Measurements from ENCODE around the gene ECHS1. TPM values are rescaled to one million over a fixed set of nuclear protein-coding genes. Genes with fewer than 3 reads are reported as not detected.

The ECHS1 gene
- total RNA-seq, 4 donors from 2014 or later, result 96.7 to 123 (median 106) TPM

- in situ Hi-C loops (cut with MboI; ENCODE audit: low sequenced_read_pairs in 4 of 4) (no loop called here), intact Hi-C loops (cut with DNase I; ENCODE audit: low total_unique reads) (no loop called here)
- TF ChIP-seq CTCF (IDR thresholded peaks at IDR 0.05 in 4 of 5, conservative IDR thresholded peaks at IDR 0.05 in 1 of 5) (no peak), POLR2A (IDR thresholded peaks at IDR 0.05) (no peak)
- H3K4me1 ChIP-seq, result peaks cover 0 to 3% of the 10 kb centered on the region in 2 donors
- no peak overlapping the region for H3K27ac ChIP-seq
- ATAC-seq (no peak), DNase-seq (no peak)
- H3K4me3 ChIP-seq, result no peak overlapping the region
- H3K27me3 ChIP-seq, result peaks cover 12 to 27% (median 16%) of the 10 kb centered on the region in 3 donors
- peaks cover 0 to 15% of the 10 kb centered on the region in 2 donors for H3K36me3 ChIP-seq
- no peaks in the 10 kb centered on the region for H3K9me3 ChIP-seq
Observed at GRCh38 chr10:133316266-133316665, 56.9 kb downstream of the ECHS1 start.

- Histone ChIP-seq H3K4me1 (peaks cover 0 to 3% of the 10 kb centered on the region in 2 donors), H3K9me3 (no peaks in the 10 kb centered on the region), H3K27ac (no peak overlapping the region), H3K36me3 (peaks cover 0 to 16% of the 10 kb centered on the region in 2 donors), H3K4me3 (no peak overlapping the region), H3K27me3 (peaks cover 11 to 23% (median 15%) of the 10 kb centered on the region in 3 donors)
- intact Hi-C loops (cut with DNase I; ENCODE audit: low total_unique reads), result no loop called here
- in situ Hi-C loops (cut with MboI; ENCODE audit: low sequenced_read_pairs in 4 of 4), result no loop called here
- ATAC-seq (no peak), DNase-seq (no peak)
- TF ChIP-seq POLR2A (IDR thresholded peaks at IDR 0.05) (no peak), CTCF (IDR thresholded peaks at IDR 0.05 in 4 of 5, conservative IDR thresholded peaks at IDR 0.05 in 1 of 5) (no peak)
Observed at GRCh38 chr10:133315847-133316246, 57.3 kb downstream of the ECHS1 start.

- intact Hi-C loops (cut with DNase I; ENCODE audit: low total_unique reads) (no loop called here), in situ Hi-C loops (cut with MboI; ENCODE audit: low sequenced_read_pairs in 4 of 4) (no loop called here)
- Histone ChIP-seq H3K9me3 (no peaks in the 10 kb centered on the region), H3K27ac (no peak overlapping the region), H3K27me3 (peaks cover 6 to 15% (median 10%) of the 10 kb centered on the region in 3 donors), H3K4me3 (no peak overlapping the region), H3K36me3 (peaks cover 0 to 24% of the 10 kb centered on the region in 2 donors), H3K4me1 (peaks cover 0 to 3% of the 10 kb centered on the region in 2 donors)
- no peak for TF ChIP-seq POLR2A (IDR thresholded peaks at IDR 0.05)
- TF ChIP-seq CTCF (IDR thresholded peaks at IDR 0.05 in 4 of 5, conservative IDR thresholded peaks at IDR 0.05 in 1 of 5), result no peak
- DNase-seq (no peak), ATAC-seq (no peak)
Observed at GRCh38 chr10:133314911-133315310, 58.2 kb downstream of the ECHS1 start.

- Histone ChIP-seq H3K9me3 (no peaks in the 10 kb centered on the region), H3K27me3 (no peaks in the 10 kb centered on the region), H3K4me3 (no peak overlapping the region), H3K36me3 (peaks cover 0 to 24% of the 10 kb centered on the region in 2 donors), H3K27ac (peak overlapping the region in 1 of 4 donors; percentile 26), H3K4me1 (peaks cover 0 to 3% of the 10 kb centered on the region in 2 donors)
- DNase-seq (no peak), ATAC-seq (no peak)
- in situ Hi-C loops (cut with MboI; ENCODE audit: low sequenced_read_pairs in 4 of 4) (no loop called here), intact Hi-C loops (cut with DNase I; ENCODE audit: low total_unique reads) (no loop called here)
- TF ChIP-seq POLR2A (IDR thresholded peaks at IDR 0.05), result no peak
- TF ChIP-seq CTCF (IDR thresholded peaks at IDR 0.05 in 4 of 5, conservative IDR thresholded peaks at IDR 0.05 in 1 of 5), result no peak
Observed at GRCh38 chr10:133313192-133313591, 60.0 kb downstream of the ECHS1 start.

- DNase-seq, result no peak
- TF ChIP-seq CTCF (IDR thresholded peaks at IDR 0.05 in 4 of 5, conservative IDR thresholded peaks at IDR 0.05 in 1 of 5), result no peak
- no peak for TF ChIP-seq POLR2A (IDR thresholded peaks at IDR 0.05)
- Histone ChIP-seq H3K27me3 (no peaks in the 10 kb centered on the region), H3K36me3 (peaks cover 0 to 24% of the 10 kb centered on the region in 2 donors), H3K27ac (no peak overlapping the region), H3K9me3 (no peaks in the 10 kb centered on the region), H3K4me1 (peaks cover 3 to 5% of the 10 kb centered on the region in 2 donors), H3K4me3 (no peak overlapping the region)
- no peak for ATAC-seq
- in situ Hi-C loops (cut with MboI; ENCODE audit: low sequenced_read_pairs in 4 of 4), result no loop called here
- intact Hi-C loops (cut with DNase I; ENCODE audit: low total_unique reads), result no loop called here
Observed at GRCh38 chr10:133312769-133313145, 60.4 kb downstream of the ECHS1 start.

Data from gastrocnemius medialis (tissue), 4 donors.